AG04450 (cell line): ENCODE data around the gene PLXNA4. TPM values are rescaled to one million over a fixed set of nuclear protein-coding genes. Genes with fewer than 3 reads are reported as not detected.

ENCODE experiments used
- CTCF ChIA-PET: fragments of 300-600, 350-600 bp; formaldehyde crosslinking; extraction: SDS; loops from one replicate; lab custom pipeline; 2022; ENCODE audit warnings: antibody characterized with exemption, inconsistent platforms; lab: Charles Lee
- POLR2A ChIA-PET: fragments of 350-600 bp; formaldehyde crosslinking; extraction: SDS; loops from one replicate; lab custom pipeline; 2021; ENCODE audit warnings: antibody characterized with exemption, inconsistent platforms; lab: Yijun Ruan, JAX
- DNase-seq: peaks from one replicate; pipeline ENCODE4 v3.0.0-alpha.2; 2011; ENCODE audit warnings: low read depth, low spot score
- H3K27ac ChIP-seq: one replicate; pipeline ENCODE4 v1.5.1; 2012; ENCODE audit warnings: low read depth, low read length, control low read depth
- H3K27me3 ChIP-seq: one replicate; pipeline ENCODE4 v1.6.0; 2012; ENCODE audit warnings: low read length; ENCODE audit not compliant: control insufficient read depth, insufficient read depth
- H3K4me3 ChIP-seq: 2 replicates; pipeline ENCODE4 v1.5.1; 2011; ENCODE audit warnings: mild to moderate bottlenecking, low read depth, low read length, control low read depth
- H3K9me3 ChIP-seq: 2 replicates; pipeline ENCODE4 v1.5.1; 2012; ENCODE audit warnings: low read length; ENCODE audit not compliant: control insufficient read depth, insufficient read depth
- polyA minus RNA-seq: library from RNA; depleted of rRNA, polyadenylated mRNA; stranded (reverse); fragments of >200 nt; gene quantifications from 2 replicates; pipeline ENCODE4 v1.2.3, GENCODE V29; 2011; rRNA and poly(A)+ RNA removed
- polyA plus RNA-seq: library from polyadenylated mRNA; depleted of rRNA; stranded (reverse); fragments of >200 nt; gene quantifications from 2 replicates; pipeline ENCODE4 v1.2.3, GENCODE V29; 2011; rRNA removed
- TF ChIP-seq, protein P1 (sequence below): IDR thresholded peaks from 2 replicates; pipeline ENCODE4 v1.5.1; 2011; ENCODE audit warnings: low read depth, low read length, control low read depth, inconsistent platforms

PLXNA4 gene, protein sequence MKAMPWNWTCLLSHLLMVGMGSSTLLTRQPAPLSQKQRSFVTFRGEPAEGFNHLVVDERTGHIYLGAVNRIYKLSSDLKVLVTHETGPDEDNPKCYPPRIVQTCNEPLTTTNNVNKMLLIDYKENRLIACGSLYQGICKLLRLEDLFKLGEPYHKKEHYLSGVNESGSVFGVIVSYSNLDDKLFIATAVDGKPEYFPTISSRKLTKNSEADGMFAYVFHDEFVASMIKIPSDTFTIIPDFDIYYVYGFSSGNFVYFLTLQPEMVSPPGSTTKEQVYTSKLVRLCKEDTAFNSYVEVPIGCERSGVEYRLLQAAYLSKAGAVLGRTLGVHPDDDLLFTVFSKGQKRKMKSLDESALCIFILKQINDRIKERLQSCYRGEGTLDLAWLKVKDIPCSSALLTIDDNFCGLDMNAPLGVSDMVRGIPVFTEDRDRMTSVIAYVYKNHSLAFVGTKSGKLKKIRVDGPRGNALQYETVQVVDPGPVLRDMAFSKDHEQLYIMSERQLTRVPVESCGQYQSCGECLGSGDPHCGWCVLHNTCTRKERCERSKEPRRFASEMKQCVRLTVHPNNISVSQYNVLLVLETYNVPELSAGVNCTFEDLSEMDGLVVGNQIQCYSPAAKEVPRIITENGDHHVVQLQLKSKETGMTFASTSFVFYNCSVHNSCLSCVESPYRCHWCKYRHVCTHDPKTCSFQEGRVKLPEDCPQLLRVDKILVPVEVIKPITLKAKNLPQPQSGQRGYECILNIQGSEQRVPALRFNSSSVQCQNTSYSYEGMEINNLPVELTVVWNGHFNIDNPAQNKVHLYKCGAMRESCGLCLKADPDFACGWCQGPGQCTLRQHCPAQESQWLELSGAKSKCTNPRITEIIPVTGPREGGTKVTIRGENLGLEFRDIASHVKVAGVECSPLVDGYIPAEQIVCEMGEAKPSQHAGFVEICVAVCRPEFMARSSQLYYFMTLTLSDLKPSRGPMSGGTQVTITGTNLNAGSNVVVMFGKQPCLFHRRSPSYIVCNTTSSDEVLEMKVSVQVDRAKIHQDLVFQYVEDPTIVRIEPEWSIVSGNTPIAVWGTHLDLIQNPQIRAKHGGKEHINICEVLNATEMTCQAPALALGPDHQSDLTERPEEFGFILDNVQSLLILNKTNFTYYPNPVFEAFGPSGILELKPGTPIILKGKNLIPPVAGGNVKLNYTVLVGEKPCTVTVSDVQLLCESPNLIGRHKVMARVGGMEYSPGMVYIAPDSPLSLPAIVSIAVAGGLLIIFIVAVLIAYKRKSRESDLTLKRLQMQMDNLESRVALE (N-terminal part only)
- polyA plus RNA-seq = 0.01 and 0.05 TPM in 2 replicates
- polyA minus RNA-seq = 0.13 and 0.18 TPM in 2 replicates

DNA sequence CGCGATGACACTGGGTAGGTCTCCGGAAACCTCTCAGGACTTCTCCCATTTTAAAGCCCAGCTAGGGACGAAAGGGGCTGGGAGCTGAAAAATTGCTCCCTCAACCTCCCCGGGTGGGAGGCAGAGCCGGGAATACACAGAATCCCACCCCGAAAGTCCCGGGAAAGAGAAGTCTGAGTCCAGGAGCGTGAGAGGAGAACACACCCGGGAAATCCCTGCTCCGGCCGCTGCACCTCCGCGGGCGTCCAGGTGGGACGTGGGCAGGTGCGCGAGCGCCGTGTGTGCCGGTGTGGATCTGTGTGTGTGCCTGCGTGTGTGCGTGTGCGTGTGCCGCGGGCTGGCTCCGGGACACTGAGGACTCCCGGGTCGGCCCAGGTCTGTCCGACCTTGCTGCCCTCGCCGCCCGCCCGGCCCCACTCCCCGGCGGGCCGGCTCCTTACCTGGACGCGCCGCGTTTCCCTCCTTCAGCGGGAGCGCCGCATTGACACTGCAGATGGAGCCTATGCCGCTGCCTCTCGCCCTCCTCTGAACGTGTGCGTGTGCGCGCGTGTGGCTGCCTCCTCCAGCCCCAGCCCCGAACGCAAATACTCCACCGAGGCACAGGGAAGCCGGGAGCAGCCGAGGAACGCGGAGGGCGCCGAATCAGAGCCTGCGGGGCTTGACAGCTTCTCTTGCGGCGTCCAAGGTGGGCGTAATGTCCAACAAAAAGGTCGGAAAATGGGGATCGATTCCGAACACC is at the start of gene PLXNA4:
PLXNA4 (minus strand) TSS at position 489 of the 739 bp plus-strand sequence. CDS start 67,777 bp downstream, outside the sequence.
- ChIA-PET POLR2A (no interaction called here), CTCF (no interaction called here)
- Histone ChIP-seq H3K9me3 (no peaks in the 10 kb centered on the region; the same call in 1 of the 2 replicates), H3K27ac (no peak within 1 kb of the TSS), H3K4me3 (peak within 1 kb of the TSS; percentile 13; the same call in 1 of the 2 replicates), H3K27me3 (peaks cover 60% of the 10 kb centered on the region)
- DNase-seq = no peak
- TF ChIP-seq, protein P1, sequence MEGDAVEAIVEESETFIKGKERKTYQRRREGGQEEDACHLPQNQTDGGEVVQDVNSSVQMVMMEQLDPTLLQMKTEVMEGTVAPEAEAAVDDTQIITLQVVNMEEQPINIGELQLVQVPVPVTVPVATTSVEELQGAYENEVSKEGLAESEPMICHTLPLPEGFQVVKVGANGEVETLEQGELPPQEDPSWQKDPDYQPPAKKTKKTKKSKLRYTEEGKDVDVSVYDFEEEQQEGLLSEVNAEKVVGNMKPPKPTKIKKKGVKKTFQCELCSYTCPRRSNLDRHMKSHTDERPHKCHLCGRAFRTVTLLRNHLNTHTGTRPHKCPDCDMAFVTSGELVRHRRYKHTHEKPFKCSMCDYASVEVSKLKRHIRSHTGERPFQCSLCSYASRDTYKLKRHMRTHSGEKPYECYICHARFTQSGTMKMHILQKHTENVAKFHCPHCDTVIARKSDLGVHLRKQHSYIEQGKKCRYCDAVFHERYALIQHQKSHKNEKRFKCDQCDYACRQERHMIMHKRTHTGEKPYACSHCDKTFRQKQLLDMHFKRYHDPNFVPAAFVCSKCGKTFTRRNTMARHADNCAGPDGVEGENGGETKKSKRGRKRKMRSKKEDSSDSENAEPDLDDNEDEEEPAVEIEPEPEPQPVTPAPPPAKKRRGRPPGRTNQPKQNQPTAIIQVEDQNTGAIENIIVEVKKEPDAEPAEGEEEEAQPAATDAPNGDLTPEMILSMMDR = no peak

DNA sequence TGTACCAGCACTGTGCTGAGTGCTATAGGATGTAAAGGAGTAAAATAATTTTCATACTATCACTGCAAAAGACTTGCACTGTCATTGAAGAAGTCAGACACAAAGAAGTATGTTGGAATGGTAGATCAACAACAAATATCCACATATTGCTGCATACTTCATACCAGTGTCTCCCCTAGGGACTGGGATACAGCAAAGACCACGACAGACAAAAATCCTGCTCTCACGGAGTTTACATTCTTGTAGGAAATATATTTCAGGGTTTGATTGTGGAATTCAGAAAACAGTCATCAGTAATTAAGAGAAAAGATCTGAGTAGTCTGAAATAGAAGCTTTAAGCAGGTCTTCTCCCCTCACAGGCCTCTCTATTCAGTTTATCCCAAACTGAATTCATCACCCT is 49.4 kb upstream of the PLXNA4 start:
- CTCF ChIA-PET = no interaction called here
- H3K4me3 ChIP-seq = no peak overlapping the region
- POLR2A ChIA-PET = no interaction called here

DNA sequence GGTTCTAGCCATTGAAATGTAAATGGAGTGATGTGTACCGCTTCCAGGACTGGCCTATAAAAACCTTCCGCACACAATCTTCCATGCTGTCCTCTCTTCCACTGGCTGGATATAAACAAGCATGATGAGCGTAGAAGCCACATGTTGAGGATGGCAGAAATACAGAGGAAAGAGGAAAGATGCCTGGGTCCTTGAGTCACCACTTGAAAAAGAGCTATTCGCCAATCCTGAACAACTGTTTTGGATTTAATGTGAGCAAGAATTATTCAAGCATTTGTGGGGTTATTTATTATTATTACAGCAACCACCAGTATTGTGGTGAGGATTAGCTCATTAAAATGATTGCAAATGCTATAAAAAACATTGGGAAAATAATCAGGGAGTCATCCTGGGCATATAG is 45.8 kb upstream of the PLXNA4 start:
- Histone ChIP-seq H3K4me3 (no peak overlapping the region), H3K27ac (no peak overlapping the region), H3K9me3 (no peaks in the 10 kb centered on the region), H3K27me3 (no peaks in the 10 kb centered on the region)
- ChIA-PET POLR2A (no interaction called here), CTCF (no interaction called here)
- TF ChIP-seq, protein P1 = no peak
- no peak for DNase-seq

More for the DNA sequence above, 49.4 kb upstream of the PLXNA4 start:
- DNase-seq = no peak
- Histone ChIP-seq H3K27ac (no peak overlapping the region), H3K27me3 (no peaks in the 10 kb centered on the region), H3K9me3 (no peaks in the 10 kb centered on the region)
- TF ChIP-seq, protein P1 = no peak

DNA sequence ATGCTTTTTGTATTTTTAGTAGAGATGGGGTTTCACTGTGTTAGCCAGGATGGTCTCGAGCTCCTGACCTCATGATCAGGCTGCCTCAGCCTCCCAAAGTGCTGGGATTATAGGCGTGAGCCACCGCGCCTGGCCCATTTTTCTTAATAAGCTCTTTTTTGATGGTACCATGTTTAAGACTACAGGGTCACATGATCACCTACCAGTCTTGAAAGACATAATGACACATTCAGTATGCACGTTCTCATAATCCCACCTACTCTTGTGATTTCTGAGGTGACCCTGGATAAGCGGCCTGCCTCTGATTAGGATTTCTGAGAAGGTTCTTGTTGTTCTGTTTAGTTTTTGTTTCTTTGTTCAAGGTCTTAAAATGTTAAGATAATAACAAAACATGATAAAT is 43.7 kb upstream of the PLXNA4 start:
- H3K27ac ChIP-seq = no peak overlapping the region
- H3K27me3 ChIP-seq = peaks cover 4% of the 10 kb centered on the region
- H3K9me3 ChIP-seq = no peaks in the 10 kb centered on the region
- no peak overlapping the region for H3K4me3 ChIP-seq
- ChIA-PET POLR2A (no interaction called here), CTCF (no interaction called here)
- DNase-seq = no peak
- TF ChIP-seq, protein P1 = no peak
